HCT116 (cell line): Measurements from ENCODE around the gene KMT2C. TPM values are rescaled to one million over a fixed set of nuclear protein-coding genes. Genes with fewer than 3 reads are reported as not detected.
"Not testable (repeated sequence)": the region's sequence is repeated elsewhere in the genome, so short reads cannot be mapped to it uniquely, and the experiment has no call there.

Experiments
- ATAC-seq: fragments of 200-7000 bp; cut with Tn5 transposase; 2 replicates; pipeline ENCODE4 v1.9.1; 2020; ENCODE audit warnings: mild to moderate bottlenecking, moderate library complexity
- BruUV-seq: library from RNA; stranded (reverse); fragments of 400-500 nt; replicated peaks from 2 replicates; lab custom pipeline; 2021; lab: Mats Ljungman, UMichigan
- CTCF ChIA-PET: fragments of 300-600 bp; sonication (Branson Sonifier 250); formaldehyde crosslinking; loops from one replicate; lab custom pipeline; 2021; ENCODE audit warnings: antibody characterized with exemption; lab: Charles Lee
- POLR2A ChIA-PET: fragments of 300-600, 350-600 bp; sonication (Branson Sonifier 250); formaldehyde crosslinking; loops from one replicate; lab custom pipeline; 2021; ENCODE audit warnings: antibody characterized with exemption; lab: Charles Lee
- RAD21 ChIA-PET, 2 experiments: fragments of 300-600 bp; sonication (Branson Sonifier 250); formaldehyde crosslinking; loops; one replicate each; lab custom pipeline; 2023; ENCODE audit warnings: low total read pairs in 2 of 2; ENCODE audit not compliant: uncharacterized antibody in 2 of 2, unreplicated experiment in 2 of 2, low non-redundant PET in 1 of 2; lab: Charles Lee
- DNase-seq: peaks from one replicate; pipeline ENCODE4 v3.0.0-alpha.2; 2010; ENCODE audit warnings: low read depth, low spot score
- H2AFZ ChIP-seq: fragments of 200-600 bp; shearing (Covaris generic), sonication (generic); 2 replicates; pipeline ENCODE4 v1.6.1; 2017; ENCODE audit warnings: low read depth, mixed run types, mixed read lengths, antibody characterized with exemption, low read length; ENCODE audit not compliant: poor library complexity, severe bottlenecking
- H3K27ac ChIP-seq: 2 replicates; pipeline ENCODE4 v1.5.1; 2012; ENCODE audit warnings: low read depth, low read length
- H3K27me3 ChIP-seq: fragments of 200-600 bp; sonication (generic); 2 replicates; pipeline ENCODE4 v1.6.1; 2016; ENCODE audit warnings: mixed run types, low read length, mixed read lengths; ENCODE audit not compliant: insufficient read depth
- H3K36me3 ChIP-seq, 2 experiments: fragments of 200-500 bp in 1 of 2; fragments of 200-600 bp in 1 of 2; sonication (Bioruptor generic) in 1 of 2; sonication (generic) in 1 of 2; 2 replicates each; pipeline versions ENCODE4 v1.5.1 to v1.6.1; 2014 to 2016; ENCODE audit warnings: low read length in 2 of 2, inconsistent platforms in 1 of 2, mixed read lengths in 1 of 2, mixed run types in 1 of 2; ENCODE audit not compliant: insufficient read depth in 2 of 2, control insufficient read depth in 1 of 2
- H3K4me1 ChIP-seq, 2 experiments: fragments of 200-600 bp in 1 of 2; sonication (generic) in 1 of 2; 2 replicates each; pipeline versions ENCODE4 v1.5.1 to v1.6.1; 2012 to 2017; ENCODE audit warnings: low read length in 2 of 2, inconsistent platforms in 1 of 2, mild to moderate bottlenecking in 1 of 2, mixed read lengths in 1 of 2, mixed run types in 1 of 2, moderate library complexity in 1 of 2; ENCODE audit not compliant: insufficient read depth in 2 of 2, control insufficient read depth in 1 of 2
- H3K4me2 ChIP-seq: fragments of 200-600 bp; sonication (generic); 2 replicates; pipeline ENCODE4 v1.6.1; 2017; ENCODE audit warnings: mixed run types, low read length, mixed read lengths
- H3K4me3 ChIP-seq, 2 experiments: fragments of 200-600 bp in 1 of 2; sonication (generic) in 1 of 2; replicated peaks in 1 of 2; 2 replicates each; pipeline ENCODE4 v1.5.1; 2011 to 2016; ENCODE audit warnings: low read length in 2 of 2, control low read depth in 1 of 2, low read depth in 1 of 2, mild to moderate bottlenecking in 1 of 2, mixed read lengths in 1 of 2, mixed run types in 1 of 2
- H3K79me2 ChIP-seq: fragments of 200-600 bp; sonication (generic); 2 replicates; pipeline ENCODE4 v1.6.1; 2017; ENCODE audit warnings: mild to moderate bottlenecking, mixed run types, low read length, moderate library complexity, mixed read lengths; ENCODE audit not compliant: insufficient read depth
- H3K9ac ChIP-seq: fragments of 200-600 bp; sonication (generic); 2 replicates; pipeline ENCODE4 v1.6.1; 2016; ENCODE audit warnings: low read length, mixed read lengths
- H3K9me2 ChIP-seq: fragments of 200-600 bp; sonication (generic), shearing (Covaris generic); 2 replicates; pipeline ENCODE4 v1.6.1; 2017; ENCODE audit warnings: mixed run types, mild to moderate bottlenecking, moderate library complexity; ENCODE audit not compliant: insufficient read depth
- H3K9me3 ChIP-seq, 2 experiments: fragments of 200-500 bp in 1 of 2; fragments of 200-600 bp in 1 of 2; sonication (Bioruptor generic) in 1 of 2; sonication (generic) in 1 of 2; 2 replicates each; pipeline ENCODE4 v1.6.1; 2014 to 2017; ENCODE audit warnings: low read length in 2 of 2, mixed read lengths in 2 of 2, inconsistent platforms in 1 of 2, low read depth in 1 of 2, mild to moderate bottlenecking in 1 of 2, mixed run types in 1 of 2, moderate library complexity in 1 of 2; ENCODE audit not compliant: control insufficient read depth in 1 of 2, insufficient read depth in 1 of 2
- H4K20me1 ChIP-seq: fragments of 200-600 bp; sonication (generic), shearing (Covaris generic); 2 replicates; pipeline ENCODE4 v1.6.1; 2017; ENCODE audit warnings: mixed run types, mild to moderate bottlenecking, moderate library complexity; ENCODE audit not compliant: insufficient read depth
- ATF3 ChIP-seq: IDR thresholded peaks from 2 replicates; pipeline ENCODE4 v1.6.1; 2012
- EGR1 ChIP-seq: IDR thresholded peaks from 2 replicates; pipeline ENCODE4 v1.6.1; 2012; ENCODE audit warnings: low read depth
- FOSL1 ChIP-seq: IDR thresholded peaks from 2 replicates; pipeline ENCODE4 v1.6.1; 2012; ENCODE audit warnings: low read depth
- SRF ChIP-seq: IDR thresholded peaks from 2 replicates; pipeline ENCODE4 v1.6.1; 2012; ENCODE audit warnings: low read depth
- YY1 ChIP-seq: IDR thresholded peaks from 2 replicates; pipeline ENCODE4 v1.6.1; 2011; ENCODE audit warnings: low read length, low read depth, moderate library complexity, mild to moderate bottlenecking; ENCODE audit not compliant: insufficient replicate concordance; ENCODE audit errors: extremely low read depth
- ZFX ChIP-seq: fragments of 450-650 bp; IDR thresholded peaks from 2 replicates; pipeline ENCODE4 v1.6.1; 2017
- intact Hi-C: fragments of 100-400 bp; cut with micrococcal nuclease; formaldehyde crosslinking; loops from 2 replicates; pipeline ENCODE4 v1.10.0; 2022
- total RNA-seq: library from RNA; stranded (reverse); gene quantifications from one replicate; pipeline ENCODE4 v1.2.1, GENCODE V29; 2021; ENCODE audit not compliant: unreplicated experiment
- TF ChIP-seq, protein P1 (sequence below), 3 experiments: fragments of 200-600 bp in 1 of 3; sonication (generic) in 1 of 3; IDR thresholded peaks in 2 of 3; conservative IDR thresholded peaks in 1 of 3; 2 replicates each; pipeline ENCODE4 v1.5.1; 2012 to 2017; ENCODE audit warnings: low read depth in 2 of 3, low read length in 2 of 3, antibody characterized with exemption in 1 of 3, borderline replicate concordance in 1 of 3, control low read depth in 1 of 3, mild to moderate bottlenecking in 1 of 3, mixed read lengths in 1 of 3, mixed run types in 1 of 3, moderate library complexity in 1 of 3; ENCODE audit not compliant: insufficient read depth in 1 of 3
- TF ChIP-seq, protein P2 (sequence below): IDR thresholded peaks from 2 replicates; pipeline ENCODE4 v1.6.1; 2012

KMT2C gene
- total RNA-seq, 1 experiment from 2014 or later = 22.9 TPM

- POLR2A ChIA-PET, H3K27me3 ChIP-seq, H4K20me1 ChIP-seq, H3K27ac ChIP-seq, BruUV-seq, H3K9ac ChIP-seq, H3K9me2 ChIP-seq, H3K36me3 ChIP-seq, intact Hi-C loops, H3K9me3 ChIP-seq, H3K4me2 ChIP-seq, H2AFZ ChIP-seq, RAD21 ChIA-PET, H3K4me3 ChIP-seq: not testable (repeated sequence)
- TF ChIP-seq, protein P1, sequence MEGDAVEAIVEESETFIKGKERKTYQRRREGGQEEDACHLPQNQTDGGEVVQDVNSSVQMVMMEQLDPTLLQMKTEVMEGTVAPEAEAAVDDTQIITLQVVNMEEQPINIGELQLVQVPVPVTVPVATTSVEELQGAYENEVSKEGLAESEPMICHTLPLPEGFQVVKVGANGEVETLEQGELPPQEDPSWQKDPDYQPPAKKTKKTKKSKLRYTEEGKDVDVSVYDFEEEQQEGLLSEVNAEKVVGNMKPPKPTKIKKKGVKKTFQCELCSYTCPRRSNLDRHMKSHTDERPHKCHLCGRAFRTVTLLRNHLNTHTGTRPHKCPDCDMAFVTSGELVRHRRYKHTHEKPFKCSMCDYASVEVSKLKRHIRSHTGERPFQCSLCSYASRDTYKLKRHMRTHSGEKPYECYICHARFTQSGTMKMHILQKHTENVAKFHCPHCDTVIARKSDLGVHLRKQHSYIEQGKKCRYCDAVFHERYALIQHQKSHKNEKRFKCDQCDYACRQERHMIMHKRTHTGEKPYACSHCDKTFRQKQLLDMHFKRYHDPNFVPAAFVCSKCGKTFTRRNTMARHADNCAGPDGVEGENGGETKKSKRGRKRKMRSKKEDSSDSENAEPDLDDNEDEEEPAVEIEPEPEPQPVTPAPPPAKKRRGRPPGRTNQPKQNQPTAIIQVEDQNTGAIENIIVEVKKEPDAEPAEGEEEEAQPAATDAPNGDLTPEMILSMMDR (IDR thresholded peaks at IDR 0.05 in 2 of 3, conservative IDR thresholded peaks at IDR 0.05 in 1 of 3; ENCODE audit: borderline replicate concordance in 1 of 3, insufficient read depth in 1 of 3, low read depth in 2 of 3, low read length in 2 of 3) = peak in 2 of 3 experiments; percentile 63 to 64; a peak in 4 of 6 replicates
- peak; percentile 89 for ATAC-seq
- Histone ChIP-seq H3K4me1 (peaks cover 7 to 14% of the 10 kb centered on the region in 2 experiments), H3K79me2 (peaks cover 68% of the 10 kb centered on the region)
- DNase-seq = peak; percentile 34
- CTCF ChIA-PET = interaction anchor here (1.2 kb wide), 2 partner anchors 14 to 18 kb away, joined by 3 to 4 read pairs; no protein-coding TSS in a partner anchor
Measured at GRCh38 chr7:152394214-152394613, 41.6 kb downstream of the KMT2C start.

DNA sequence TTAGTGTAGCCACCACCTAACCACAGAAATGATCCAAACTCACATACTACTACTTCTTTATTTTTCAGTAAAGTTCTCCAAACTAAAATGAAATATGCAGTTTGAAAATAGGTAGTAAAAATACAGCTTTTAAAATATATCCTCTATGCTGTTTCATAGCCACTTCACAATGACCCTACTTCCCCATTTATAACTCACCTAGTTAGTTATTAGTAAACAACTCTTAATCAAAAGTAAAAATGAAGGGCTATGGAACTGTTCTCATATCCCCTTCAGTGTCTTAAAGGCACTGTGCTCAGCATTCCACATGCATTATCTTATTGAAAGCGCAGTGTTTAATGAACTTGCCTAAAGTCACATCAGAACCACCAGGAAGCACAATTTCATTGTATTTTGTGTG, 43.5 kb downstream of the KMT2C start:
- H3K36me3 ChIP-seq = no peaks in the 10 kb centered on the region
- H3K9me2 ChIP-seq = no peaks in the 10 kb centered on the region
- no peak overlapping the region for H3K4me2 ChIP-seq
- H3K9ac ChIP-seq = no peak overlapping the region
- DNase-seq (no peak), ATAC-seq (no peak)
- H3K9me3 ChIP-seq = no peaks in the 10 kb centered on the region
- no peak overlapping the region for H2AFZ ChIP-seq
- H3K4me3 ChIP-seq = no peak overlapping the region
- intact Hi-C loops = no loop called here
- 0 out of 2 replicates have a peak, but pooled peaks cover 3% of the 10 kb centered on the region for H4K20me1 ChIP-seq
- ChIA-PET CTCF (no interaction called here), RAD21 (no interaction called here), POLR2A (no interaction called here)
- H3K4me1 ChIP-seq = peaks cover 10 to 17% of the 10 kb centered on the region in 2 experiments
- BruUV-seq = no TSS peak
- no peaks in the 10 kb centered on the region for H3K27me3 ChIP-seq
- TF ChIP-seq ZFX (no peak), EGR1 (no peak), SRF (no peak), FOSL1 (no peak), YY1 (no peak), ATF3 (no peak)
- TF ChIP-seq, protein P2, sequence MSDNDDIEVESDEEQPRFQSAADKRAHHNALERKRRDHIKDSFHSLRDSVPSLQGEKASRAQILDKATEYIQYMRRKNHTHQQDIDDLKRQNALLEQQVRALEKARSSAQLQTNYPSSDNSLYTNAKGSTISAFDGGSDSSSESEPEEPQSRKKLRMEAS = no peak
- peaks cover 58% of the 10 kb centered on the region for H3K79me2 ChIP-seq
- no peak overlapping the region for H3K27ac ChIP-seq

- ATAC-seq = peak; percentile 72
- H2AFZ ChIP-seq, DNase-seq, H3K9me3 ChIP-seq, H3K36me3 ChIP-seq, CTCF ChIA-PET, POLR2A ChIA-PET, H3K27me3 ChIP-seq, BruUV-seq, H3K27ac ChIP-seq, RAD21 ChIA-PET, H3K4me3 ChIP-seq, H3K9me2 ChIP-seq, H4K20me1 ChIP-seq, intact Hi-C loops, H3K9ac ChIP-seq: not testable (repeated sequence)
- H3K4me1 ChIP-seq = peaks cover 11 to 32% of the 10 kb centered on the region in 2 experiments
- H3K4me2 ChIP-seq = peak overlapping the region; percentile 18; the same call in 1 of the 2 replicates
- H3K79me2 ChIP-seq = peaks cover 43% of the 10 kb centered on the region
Measured at GRCh38 chr7:152386136-152386764, 49.6 kb downstream of the KMT2C start.
